Measurements from ENCODE around the gene KRT86. TPM values are rescaled to one million over a fixed set of nuclear protein-coding genes. Genes with fewer than 3 reads are reported as not detected.

The KRT86 gene
- total and polyA plus RNA-seq, 5 donors: not detected

- WGBS: 5% methylated on average over 58 of the region's 58 CpGs
- no peak for DNase-seq
- no peak for ATAC-seq
- Histone ChIP-seq H3K4me3 (ENCODE audit: low read length) (no peak within 1 kb of the TSS), H3K4me1 (ENCODE audit: control insufficient read depth, insufficient read depth, low read length) (no peaks in the 10 kb centered on the region), H3K27me3 (ENCODE audit: control insufficient read depth, insufficient read depth) (no peaks in the 10 kb centered on the region), H3K9me3 (ENCODE audit: control insufficient read depth, low read length) (no peaks in the 10 kb centered on the region), H3K27ac (ENCODE audit: low read length) (no peak within 1 kb of the TSS)
- intact Hi-C loops (cut with DNase I): no loop called here
Observed at GRCh38 chr12:52232674-52233461, 41.6 kb upstream of the KRT86 start, which contains the start of gene KRT7. TSS of gene KRT7 (plus strand) at chr12:52233243. CDS start at chr12:52233297, 54 bp downstream.

GRCh38 chr12:52233462-52234207 lies 40.8 kb upstream of the KRT86 start:
- ATAC-seq (no peak), DNase-seq (no peak)
- WGBS: 14% methylated on average over 40 of the region's 40 CpGs
- H3K9me3 ChIP-seq (ENCODE audit: control insufficient read depth, low read length): no peaks in the 10 kb centered on the region
- H3K4me1 ChIP-seq (ENCODE audit: control insufficient read depth, insufficient read depth, low read length): no peaks in the 10 kb centered on the region
- H3K27me3 ChIP-seq (ENCODE audit: control insufficient read depth, insufficient read depth): no peaks in the 10 kb centered on the region
- intact Hi-C loops (cut with DNase I): no loop called here
- no peak overlapping the region for H3K27ac ChIP-seq (ENCODE audit: low read length)
- no peak overlapping the region for H3K4me3 ChIP-seq (ENCODE audit: low read length)

- no peaks in the 10 kb centered on the region for H3K4me1 ChIP-seq (ENCODE audit: control insufficient read depth, insufficient read depth, low read length)
- H3K9me3 ChIP-seq (ENCODE audit: control insufficient read depth, low read length): no peaks in the 10 kb centered on the region
- WGBS: 78% methylated on average over 10 of the region's 10 CpGs
- no peaks in the 10 kb centered on the region for H3K27me3 ChIP-seq (ENCODE audit: control insufficient read depth, insufficient read depth)
- H3K4me3 ChIP-seq (ENCODE audit: low read length): no peak overlapping the region
- DNase-seq (no peak), ATAC-seq (no peak)
- intact Hi-C loops (cut with DNase I): no loop called here
- H3K27ac ChIP-seq (ENCODE audit: low read length): no peak overlapping the region
Observed at GRCh38 chr12:52234223-52234810, 40.1 kb upstream of the KRT86 start.

- Histone ChIP-seq H3K4me3 (ENCODE audit: low read length) (no peak overlapping the region), H3K27ac (ENCODE audit: low read length) (no peak overlapping the region), H3K9me3 (ENCODE audit: control insufficient read depth, low read length) (no peaks in the 10 kb centered on the region), H3K27me3 (ENCODE audit: control insufficient read depth, insufficient read depth) (no peaks in the 10 kb centered on the region), H3K4me1 (ENCODE audit: control insufficient read depth, insufficient read depth, low read length) (no peaks in the 10 kb centered on the region)
- WGBS: 91% methylated on average over 15 of the region's 15 CpGs
- intact Hi-C loops (cut with DNase I): no loop called here
- ATAC-seq: no peak
- DNase-seq: no peak
Observed at GRCh38 chr12:52235001-52235764, 39.3 kb upstream of the KRT86 start.

GRCh38 chr12:52235822-52236361 lies 38.6 kb upstream of the KRT86 start:
- ATAC-seq (no peak), DNase-seq (no peak)
- H3K4me3 ChIP-seq (ENCODE audit: low read length): no peak overlapping the region
- H3K27ac ChIP-seq (ENCODE audit: low read length): no peak overlapping the region
- intact Hi-C loops (cut with DNase I): no loop called here
- H3K9me3 ChIP-seq (ENCODE audit: control insufficient read depth, low read length): no peaks in the 10 kb centered on the region
- H3K4me1 ChIP-seq (ENCODE audit: control insufficient read depth, insufficient read depth, low read length): no peaks in the 10 kb centered on the region
- no peaks in the 10 kb centered on the region for H3K27me3 ChIP-seq (ENCODE audit: control insufficient read depth, insufficient read depth)
- WGBS: 90% methylated on average over 4 of the region's 4 CpGs

GRCh38 chr12:52236386-52237050 lies 37.9 kb upstream of the KRT86 start:
- no peak overlapping the region for H3K4me3 ChIP-seq (ENCODE audit: low read length)
- 87% methylated on average over 3 of the region's 3 CpGs for WGBS
- intact Hi-C loops (cut with DNase I): no loop called here
- ATAC-seq: no peak
- H3K9me3 ChIP-seq (ENCODE audit: control insufficient read depth, low read length): no peaks in the 10 kb centered on the region
- no peak overlapping the region for H3K27ac ChIP-seq (ENCODE audit: low read length)
- H3K27me3 ChIP-seq (ENCODE audit: control insufficient read depth, insufficient read depth): no peaks in the 10 kb centered on the region
- H3K4me1 ChIP-seq (ENCODE audit: control insufficient read depth, insufficient read depth, low read length): no peaks in the 10 kb centered on the region
- DNase-seq: no peak

GRCh38 chr12:52238207-52238840 lies 36.1 kb upstream of the KRT86 start:
- intact Hi-C loops (cut with DNase I): no loop called here
- 80% methylated on average over 4 of the region's 4 CpGs for WGBS

GRCh38 chr12:52238916-52239646 lies 35.4 kb upstream of the KRT86 start:
- Histone ChIP-seq H3K4me3 (ENCODE audit: low read length) (no peak overlapping the region), H3K27ac (ENCODE audit: low read length) (no peak overlapping the region), H3K4me1 (ENCODE audit: control insufficient read depth, insufficient read depth, low read length) (peaks cover 2% of the 10 kb centered on the region), H3K27me3 (ENCODE audit: control insufficient read depth, insufficient read depth) (no peaks in the 10 kb centered on the region), H3K9me3 (ENCODE audit: control insufficient read depth, low read length) (peaks cover 2% of the 10 kb centered on the region)
- ATAC-seq: no peak
- no peak for DNase-seq
- 84% methylated on average over 7 of the region's 7 CpGs for WGBS
- intact Hi-C loops (cut with DNase I): no loop called here

More at GRCh38 chr12:52238207-52238840, 36.1 kb upstream of the KRT86 start:
- H3K27ac ChIP-seq (ENCODE audit: low read length): no peak overlapping the region
- no peak for DNase-seq
- peaks cover 1% of the 10 kb centered on the region for H3K4me1 ChIP-seq (ENCODE audit: control insufficient read depth, insufficient read depth, low read length)
- no peaks in the 10 kb centered on the region for H3K27me3 ChIP-seq (ENCODE audit: control insufficient read depth, insufficient read depth)
- peaks cover under 1% of the 10 kb centered on the region for H3K9me3 ChIP-seq (ENCODE audit: control insufficient read depth, low read length)
- no peak for ATAC-seq
- no peak overlapping the region for H3K4me3 ChIP-seq (ENCODE audit: low read length)

GRCh38 chr12:52239767-52240166 lies 34.7 kb upstream of the KRT86 start:
- Histone ChIP-seq H3K27ac (ENCODE audit: low read length) (no peak overlapping the region), H3K9me3 (ENCODE audit: control insufficient read depth, low read length) (peaks cover 2% of the 10 kb centered on the region), H3K4me3 (ENCODE audit: low read length) (no peak overlapping the region), H3K27me3 (ENCODE audit: control insufficient read depth, insufficient read depth) (no peaks in the 10 kb centered on the region), H3K4me1 (ENCODE audit: control insufficient read depth, insufficient read depth, low read length) (peaks cover 8% of the 10 kb centered on the region)
- intact Hi-C loops (cut with DNase I): no loop called here
- WGBS: 70% methylated on average over 2 of the region's 2 CpGs
- DNase-seq: no peak
- no peak for ATAC-seq
